Uterus (tissue), 2 donors: ENCODE measurements around the gene JUP.

Experiments used
- CTCF ChIP-seq, 4 experiments: fragments of 200-600 bp in 2 of 4; fragments of 450-650 bp in 2 of 4; sonication (generic) in 2 of 4; IDR thresholded peaks; one replicate each; pipeline ENCODE4 v1.5.1; 2016 to 2019; ENCODE audit warnings: antibody characterized with exemption in 4 of 4, mild to moderate bottlenecking in 2 of 4, moderate library complexity in 1 of 4
- POLR2A ChIP-seq, 2 donors: fragments of 450-650 bp; IDR thresholded peaks; one replicate each; pipeline ENCODE4 v1.6.1; 2016; ENCODE audit warnings: antibody characterized with exemption in 2 of 2, mild to moderate bottlenecking in 1 of 2, moderate library complexity in 1 of 2

- TF ChIP-seq CTCF (IDR thresholded peaks at IDR 0.05), result no peak
- TF ChIP-seq POLR2A (IDR thresholded peaks at IDR 0.05), result no peak
Observed at GRCh38 chr17:41767324-41768042, 19.0 kb downstream of the JUP start.
